Measurements from ENCODE around the gene IL11. TPM values are rescaled to one million over a fixed set of nuclear protein-coding genes. Genes with fewer than 3 reads are reported as not detected.

The IL11 gene
- total and polyA plus RNA-seq, 2 of the 13 experiments (the other 11 are each of a cell fraction or from before 2014, with no cell fraction given) = 2.5 to 2.9 TPM

GRCh38 chr19:55358943-55359908 is 11.0 kb downstream of the IL11 start (continued):
- no peak for TF ChIP-seq ZNF17 (CRISPR knock-in tag; IDR thresholded peaks at IDR 0.05)
- TF ChIP-seq ZNF841 (CRISPR knock-in tag; IDR thresholded peaks at IDR 0.05; ENCODE audit: borderline replicate concordance) = no peak
- no peak for TF ChIP-seq ZNF761 (CRISPR knock-in tag; conservative IDR thresholded peaks at IDR 0.05)
- no peak for TF ChIP-seq HOXA9 (CRISPR knock-in tag; IDR thresholded peaks at IDR 0.05; ENCODE audit: borderline replicate concordance)
- TF ChIP-seq ZNF329 (CRISPR knock-in tag; IDR thresholded peaks at IDR 0.05; ENCODE audit: low read depth) = no peak

- in situ Hi-C loops (cut with HindIII; ENCODE audit: extremely low pct_ligation_motif_present, low pct_unique_long_range_greater_than_20kb) = no loop called here
- intact Hi-C loops (cut with micrococcal nuclease; ENCODE audit: unreplicated experiment) = no loop called here
- H3K4me3 ChIP-seq (replicated peaks in 1 of 3; ENCODE audit: insufficient read depth in 1 of 3, low read depth in 2 of 3, low read length in 3 of 3) = no peak overlapping the region
- no peak overlapping the region for H2AFZ ChIP-seq (ENCODE audit: low read length)
- BruUV-seq (replicated peaks) = no TSS peak
- no peak overlapping the region for H3K9ac ChIP-seq (ENCODE audit: insufficient read depth, low read depth, low read length)
- H4K20me1 ChIP-seq (ENCODE audit: insufficient read depth, low read length) = 0 out of 2 replicates have a peak, but pooled peaks cover 4% of the 10 kb centered on the region
- no peak for DNase-seq (ENCODE audit: low spot score)
- H3K4me1 ChIP-seq (ENCODE audit: insufficient read depth, low read length) = peaks cover 14% of the 10 kb centered on the region
- WGBS (ENCODE audit: low lambda C conversion rate) = 46% methylated on average over 8 of the region's 19 CpGs
- no peak overlapping the region for H3K4me2 ChIP-seq (ENCODE audit: low read depth, low read length)
- ChIA-PET CTCF (ENCODE audit: low intra/inter-chr PET ratio, low total read pairs) (no interaction called here), POLR2A (interaction anchor here (1.1 kb wide), 1 partner anchor 10 kb away, joined by 3 read pairs; no protein-coding TSS in a partner anchor)
- no peaks in the 10 kb centered on the region for H3K36me3 ChIP-seq (replicated peaks in 1 of 2; ENCODE audit: control insufficient read depth in 1 of 2, insufficient read depth in 2 of 2, low read length in 2 of 2)
- TF ChIP-seq NFE2L1 (CRISPR knock-in tag; IDR thresholded peaks at IDR 0.05; ENCODE audit: borderline replicate concordance) (no peak), ZNF468 (CRISPR knock-in tag; IDR thresholded peaks at IDR 0.05) (no peak), BRD4 (CRISPR knock-in tag; IDR thresholded peaks at IDR 0.05) (no peak), ZNF777 (CRISPR knock-in tag; IDR thresholded peaks at IDR 0.05) (no peak), KDM4B (CRISPR knock-in tag; IDR thresholded peaks at IDR 0.05) (no peak)
- H3K79me2 ChIP-seq (ENCODE audit: insufficient read depth, low read length) = no peaks in the 10 kb centered on the region
- H3K27ac ChIP-seq (ENCODE audit: extremely low read length, insufficient read depth, low read length) = no peak overlapping the region
- peaks cover 6 to 52% of the 10 kb centered on the region in 2 experiments for H3K27me3 ChIP-seq (ENCODE audit: control insufficient read depth in 1 of 2, insufficient read depth in 2 of 2, low read length in 2 of 2)
- no peak for FAIRE-seq
- no peaks in the 10 kb centered on the region for H3K9me3 ChIP-seq (ENCODE audit: low read length)
- ATAC-seq = no peak
Measured at GRCh38 chr19:55358493-55358892, 11.8 kb downstream of the IL11 start.
